DOHH2 (cell line): ENCODE measurements around the gene KRTAP5-11.

Experiments
- H3F3A ChIP-seq: fragments of 200-600 bp; sonication (generic), shearing (Covaris generic); 2 replicates; pipeline ENCODE4 v1.6.0; 2016; ENCODE audit warnings: antibody characterized with exemption, mild to moderate bottlenecking; ENCODE audit not compliant: control insufficient read depth, insufficient read depth
- H3K27ac ChIP-seq: fragments of 200-600 bp; sonication (generic); 2 replicates; pipeline ENCODE4 v1.5.1; 2014; ENCODE audit warnings: low read depth, mild to moderate bottlenecking, low read length, moderate library complexity
- H3K27me3 ChIP-seq: fragments of 200-600 bp; sonication (generic); 2 replicates; pipeline ENCODE4 v1.6.1; 2014; ENCODE audit warnings: mild to moderate bottlenecking, low read length, mixed read lengths; ENCODE audit not compliant: control insufficient read depth
- H3K36me3 ChIP-seq: fragments of 200-600 bp; sonication (generic); 2 replicates; pipeline ENCODE4 v1.6.1; 2014; ENCODE audit warnings: mild to moderate bottlenecking, low read length, moderate library complexity, mixed read lengths; ENCODE audit not compliant: control insufficient read depth
- H3K4me1 ChIP-seq: fragments of 200-600 bp; sonication (generic); 2 replicates; pipeline ENCODE4 v1.6.1; 2014; ENCODE audit warnings: mild to moderate bottlenecking, low read length, mixed read lengths; ENCODE audit not compliant: control insufficient read depth
- H3K4me2 ChIP-seq: fragments of 200-600 bp; sonication (generic); 2 replicates; pipeline ENCODE4 v1.6.0; 2014; ENCODE audit warnings: mild to moderate bottlenecking, low read length, moderate library complexity
- H3K4me3 ChIP-seq: fragments of 200-600 bp; sonication (generic); 2 replicates; pipeline ENCODE4 v1.5.1; 2014; ENCODE audit warnings: mild to moderate bottlenecking, low read length, mixed read lengths
- H3K79me2 ChIP-seq: fragments of 200-600 bp; sonication (generic); 2 replicates; pipeline ENCODE4 v1.6.1; 2014; ENCODE audit warnings: mild to moderate bottlenecking, low read length, mixed read lengths; ENCODE audit not compliant: control insufficient read depth
- H3K9me2 ChIP-seq: fragments of 200-600 bp; sonication (generic); replicated peaks from 2 replicates; pipeline ENCODE4 v1.6.1; 2014; ENCODE audit warnings: mild to moderate bottlenecking, low read length, mixed read lengths; ENCODE audit not compliant: control insufficient read depth
- H3K9me3 ChIP-seq: fragments of 200-600 bp; sonication (generic); 2 replicates; pipeline ENCODE4 v1.6.1; 2014; ENCODE audit warnings: antibody characterized with exemption, low read length, mixed read lengths; ENCODE audit not compliant: control insufficient read depth, insufficient read depth
- H4K20me1 ChIP-seq: fragments of 200-600 bp; sonication (generic); 2 replicates; pipeline ENCODE4 v1.6.0; 2014; ENCODE audit warnings: low read depth, mild to moderate bottlenecking, antibody characterized with exemption, low read length, moderate library complexity; ENCODE audit not compliant: control insufficient read depth, insufficient read depth
- EZH2phosphoT487 ChIP-seq: fragments of 200-600 bp; sonication (generic); IDR thresholded peaks from 2 replicates; pipeline ENCODE4 v1.6.1; 2017; ENCODE audit warnings: borderline replicate concordance, mild to moderate bottlenecking, antibody characterized with exemption, low read length, moderate library complexity, mixed read lengths
- TF ChIP-seq, protein P1 (sequence below): fragments of 200-600 bp; sonication (generic); IDR thresholded peaks from one replicate; pipeline ENCODE4 v1.5.1; 2014; ENCODE audit warnings: antibody characterized with exemption, mild to moderate bottlenecking, low read depth, low read length; ENCODE audit not compliant: poor library complexity, severe bottlenecking

KRTAP5-11 gene

DNA sequence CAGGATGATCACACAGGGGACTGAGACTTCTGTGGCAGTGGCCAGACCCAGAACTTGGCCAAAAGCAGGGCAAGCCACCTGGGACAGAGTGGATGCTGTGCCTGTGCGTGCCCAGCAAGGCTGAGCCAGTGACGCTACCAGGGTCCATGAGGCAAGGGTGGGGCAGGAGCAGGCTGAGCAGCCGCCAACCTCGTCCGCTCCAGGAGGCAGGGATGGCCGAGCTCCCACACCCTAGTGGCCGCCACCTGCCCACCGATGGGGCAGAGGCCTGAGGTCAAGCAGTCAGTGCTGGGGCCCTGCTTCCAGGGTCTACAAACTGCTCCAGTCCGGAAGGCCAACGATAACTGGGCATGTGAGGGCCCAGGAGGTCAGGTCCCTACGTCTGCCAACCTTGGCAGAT, 27.2 kb downstream of the KRTAP5-11 start:
- Histone ChIP-seq H3F3A (no peaks in the 10 kb centered on the region), H3K27me3 (peaks cover 20% of the 10 kb centered on the region), H3K4me3 (no peak overlapping the region), H3K9me3 (no peaks in the 10 kb centered on the region), H3K79me2 (no peaks in the 10 kb centered on the region), H3K4me1 (no peaks in the 10 kb centered on the region), H3K4me2 (no peak overlapping the region), H3K36me3 (no peaks in the 10 kb centered on the region), H3K27ac (no peak overlapping the region), H4K20me1 (no peaks in the 10 kb centered on the region), H3K9me2 (no peaks in the 10 kb centered on the region)
- no peak for TF ChIP-seq EZH2phosphoT487
- TF ChIP-seq, protein P1, sequence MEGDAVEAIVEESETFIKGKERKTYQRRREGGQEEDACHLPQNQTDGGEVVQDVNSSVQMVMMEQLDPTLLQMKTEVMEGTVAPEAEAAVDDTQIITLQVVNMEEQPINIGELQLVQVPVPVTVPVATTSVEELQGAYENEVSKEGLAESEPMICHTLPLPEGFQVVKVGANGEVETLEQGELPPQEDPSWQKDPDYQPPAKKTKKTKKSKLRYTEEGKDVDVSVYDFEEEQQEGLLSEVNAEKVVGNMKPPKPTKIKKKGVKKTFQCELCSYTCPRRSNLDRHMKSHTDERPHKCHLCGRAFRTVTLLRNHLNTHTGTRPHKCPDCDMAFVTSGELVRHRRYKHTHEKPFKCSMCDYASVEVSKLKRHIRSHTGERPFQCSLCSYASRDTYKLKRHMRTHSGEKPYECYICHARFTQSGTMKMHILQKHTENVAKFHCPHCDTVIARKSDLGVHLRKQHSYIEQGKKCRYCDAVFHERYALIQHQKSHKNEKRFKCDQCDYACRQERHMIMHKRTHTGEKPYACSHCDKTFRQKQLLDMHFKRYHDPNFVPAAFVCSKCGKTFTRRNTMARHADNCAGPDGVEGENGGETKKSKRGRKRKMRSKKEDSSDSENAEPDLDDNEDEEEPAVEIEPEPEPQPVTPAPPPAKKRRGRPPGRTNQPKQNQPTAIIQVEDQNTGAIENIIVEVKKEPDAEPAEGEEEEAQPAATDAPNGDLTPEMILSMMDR: no peak

DNA sequence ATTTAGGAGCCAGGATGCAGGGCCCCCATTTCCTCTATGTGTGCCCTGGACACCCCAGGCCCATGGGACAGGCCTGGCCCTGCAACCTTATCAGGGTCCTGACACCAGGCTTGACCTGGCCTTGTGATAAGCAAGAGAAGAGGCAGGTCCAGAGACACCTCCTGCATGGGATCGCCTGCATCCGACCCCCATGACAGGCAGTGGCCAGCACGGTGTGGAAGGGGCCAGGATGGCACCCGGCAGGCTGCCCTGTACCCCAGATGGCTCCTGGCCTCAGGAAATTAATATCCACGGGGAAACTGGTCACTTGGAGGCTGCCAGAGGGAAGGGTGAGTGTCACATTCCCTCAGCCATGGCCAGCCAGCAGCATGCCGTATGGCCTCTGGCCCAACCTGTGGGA, 27.7 kb downstream of the KRTAP5-11 start:
- H3K4me3 ChIP-seq: no peak overlapping the region
- no peak for TF ChIP-seq EZH2phosphoT487
- TF ChIP-seq, protein P1: no peak

DNA sequence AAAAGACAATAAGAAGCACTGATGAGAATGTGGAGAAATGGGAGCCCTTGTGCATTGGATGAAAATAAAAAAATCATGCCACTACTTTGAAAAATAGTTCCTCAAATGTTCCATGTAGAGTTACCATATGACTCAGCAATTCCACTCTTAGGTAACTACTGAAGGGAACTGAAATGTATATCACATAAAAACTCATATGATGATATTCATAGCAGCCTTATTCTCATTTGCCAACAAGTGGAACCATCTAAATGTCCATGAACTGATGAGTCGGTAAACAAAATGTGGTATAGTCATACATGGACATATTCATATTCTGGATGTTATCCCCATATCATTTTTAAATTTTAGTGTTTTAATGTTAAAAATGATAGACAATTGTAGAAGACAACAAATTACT, 31.0 kb downstream of the KRTAP5-11 start:
- H3K36me3 ChIP-seq: no peaks in the 10 kb centered on the region
- no peak overlapping the region for H3K4me2 ChIP-seq
- H3K27me3 ChIP-seq: peaks cover 32% of the 10 kb centered on the region
- H3F3A ChIP-seq: no peaks in the 10 kb centered on the region
- no peak overlapping the region for H3K4me3 ChIP-seq
- no peaks in the 10 kb centered on the region for H3K9me2 ChIP-seq
- H3K27ac ChIP-seq: no peak overlapping the region
- H3K79me2 ChIP-seq: no peaks in the 10 kb centered on the region
- no peaks in the 10 kb centered on the region for H3K4me1 ChIP-seq
- no peak for TF ChIP-seq EZH2phosphoT487
- TF ChIP-seq, protein P1: no peak
- no peaks in the 10 kb centered on the region for H4K20me1 ChIP-seq
- H3K9me3 ChIP-seq: no peaks in the 10 kb centered on the region

More for the DNA sequence above, 27.7 kb downstream of the KRTAP5-11 start:
- Histone ChIP-seq H3K36me3 (no peaks in the 10 kb centered on the region), H3K27ac (no peak overlapping the region), H3K9me3 (no peaks in the 10 kb centered on the region), H3K27me3 (peaks cover 23% of the 10 kb centered on the region), H3K4me2 (no peak overlapping the region), H3F3A (no peaks in the 10 kb centered on the region), H3K9me2 (no peaks in the 10 kb centered on the region), H3K4me1 (no peaks in the 10 kb centered on the region), H3K79me2 (no peaks in the 10 kb centered on the region), H4K20me1 (no peaks in the 10 kb centered on the region)
